C4-2B (cell line): ENCODE results near the gene DNAH3.

Experiments
- CTCF ChIP-seq: fragments of 450-650 bp; conservative IDR thresholded peaks from 2 replicates; pipeline ENCODE4 v1.5.1; 2017; ENCODE audit warnings: mild to moderate bottlenecking
- ZFX ChIP-seq: fragments of 450-650 bp; IDR thresholded peaks from 2 replicates; pipeline ENCODE4 v1.6.1; 2017

- TF ChIP-seq CTCF (no peak), ZFX (no peak)
These were observed 121.9 kb downstream of the DNAH3 start for GRCh38 chr16:21028728-21029127.
